Measurements from ENCODE around the gene CELF1. TPM values are rescaled to one million over a fixed set of nuclear protein-coding genes. Genes with fewer than 3 reads are reported as not detected.

Gene CELF1
- total RNA-seq (2022; extraction: Qiagen RNA extraction): 39.2 to 64.3 TPM (median 58.2 TPM) in 5 replicates

GRCh38 chr11:47552566-47553405 is at the start of gene CELF1:
Gene CELF1 (minus strand): TSS chr11:47553132. CDS start chr11:47499523, 53,609 bp downstream.

GRCh38 chr11:47593934-47594855 is 41.3 kb upstream of the CELF1 start, which contains the start of gene C1QTNF4:
Gene C1QTNF4 (minus strand): TSS chr11:47594411. CDS start chr11:47590810, 3,601 bp downstream.

GRCh38 chr11:47586098-47586855 is 33.3 kb upstream of the CELF1 start, which contains the start of gene FAM180B:
Gene FAM180B (plus strand): TSS chr11:47586678. CDS start chr11:47586769, 91 bp downstream.

GRCh38 chr11:47578524-47579494 is 25.9 kb upstream of the CELF1 start, which contains the start of the genes KBTBD4 and NDUFS3:
Gene KBTBD4 (minus strand): TSS chr11:47578970. CDS start chr11:47578951, 19 bp downstream.
Gene NDUFS3 (plus strand): TSS chr11:47579074. CDS start chr11:47579092, 18 bp downstream.

GRCh38 chr11:47565340-47566148 is 12.6 kb upstream of the CELF1 start, which contains the start of gene PTPMT1:
Gene PTPMT1 (plus strand): TSS chr11:47565599. CDS start chr11:47565623, 24 bp downstream.

GRCh38 chr11:47448566-47449427 is 104.1 kb downstream of the CELF1 start, which contains the start of gene RAPSN:
Gene RAPSN (minus strand): TSS chr11:47449136. CDS start chr11:47448964, 172 bp downstream.

GRCh38 chr11:47426062-47426956 is 126.6 kb downstream of the CELF1 start, which contains the start of gene PSMC3:
Gene PSMC3 (minus strand): TSS chr11:47426439. CDS start chr11:47426279, 160 bp downstream.

Other genes starting within 250 kb of the CELF1 start
- gene MYBPC3, start 200.4 kb downstream of the CELF1 start, total RNA-seq (2022; extraction: Qiagen RNA extraction): 0.05 to 0.08 TPM (median 0.07 TPM) in 5 replicates
- gene SPI1, start 174.6 kb downstream of the CELF1 start, total RNA-seq (2022; extraction: Qiagen RNA extraction): 0.19 to 0.21 TPM in 2 of 5 replicates, not detected in the others
- gene SLC39A13, start 144.5 kb downstream of the CELF1 start, total RNA-seq (2022; extraction: Qiagen RNA extraction): 39.8 to 57.0 TPM (median 45.8 TPM) in 5 replicates
- gene PSMC3, start 126.7 kb downstream of the CELF1 start, total RNA-seq (2022; extraction: Qiagen RNA extraction): 178 to 243 TPM (median 193 TPM) in 5 replicates
- gene RAPSN, start 104.0 kb downstream of the CELF1 start, total RNA-seq (2022; extraction: Qiagen RNA extraction): 0.15 to 0.32 TPM in 2 of 5 replicates, not detected in the others
- 63.0 to 77.7 TPM (median 76.9 TPM) in 5 replicates for gene PTPMT1, start 12.5 kb upstream of the CELF1 start, total RNA-seq (2022; extraction: Qiagen RNA extraction)
- gene KBTBD4, start 25.8 kb upstream of the CELF1 start, total RNA-seq (2022; extraction: Qiagen RNA extraction): 16.6 to 19.4 TPM (median 18.6 TPM) in 5 replicates
- gene NDUFS3, start 25.9 kb upstream of the CELF1 start, total RNA-seq (2022; extraction: Qiagen RNA extraction): 106 to 142 TPM (median 134 TPM) in 5 replicates
- gene FAM180B, start 33.5 kb upstream of the CELF1 start, total RNA-seq (2022; extraction: Qiagen RNA extraction): 0.08 to 0.09 TPM in 2 of 5 replicates, not detected in the others
- gene C1QTNF4, start 41.3 kb upstream of the CELF1 start, total RNA-seq (2022; extraction: Qiagen RNA extraction): 0.06 to 0.07 TPM in 2 of 5 replicates, not detected in the others
- 118 to 143 TPM (median 126 TPM) in 5 replicates for gene MTCH2, start 89.4 kb upstream of the CELF1 start, total RNA-seq (2022; extraction: Qiagen RNA extraction)
- 0.59 to 1.1 TPM (median 0.92 TPM) in 5 replicates for gene AGBL2, start 162.2 kb upstream of the CELF1 start, total RNA-seq (2022; extraction: Qiagen RNA extraction)
- gene FNBP4, start 214.2 kb upstream of the CELF1 start, total RNA-seq (2022; extraction: Qiagen RNA extraction): 45.2 to 60.0 TPM (median 49.9 TPM) in 5 replicates

All from A549 treated with dexamethasone at 1 μM for 4 hours (cell line).